ENCODE results near the gene HOXB3. TPM values are rescaled to one million over a fixed set of nuclear protein-coding genes. Genes with fewer than 3 reads are reported as not detected.

Gene HOXB3
- total RNA-seq, 5 donors from 2014 or later (not counting 1 experiment from before 2014, with no cell fraction given): 3.5 to 7.7 (median 4.2) TPM

GRCh38 chr17:48599354-48599753 is 9.3 kb upstream of the HOXB3 start:
- no peak overlapping the region for H3K4me3 Mint-ChIP-seq

DNA sequence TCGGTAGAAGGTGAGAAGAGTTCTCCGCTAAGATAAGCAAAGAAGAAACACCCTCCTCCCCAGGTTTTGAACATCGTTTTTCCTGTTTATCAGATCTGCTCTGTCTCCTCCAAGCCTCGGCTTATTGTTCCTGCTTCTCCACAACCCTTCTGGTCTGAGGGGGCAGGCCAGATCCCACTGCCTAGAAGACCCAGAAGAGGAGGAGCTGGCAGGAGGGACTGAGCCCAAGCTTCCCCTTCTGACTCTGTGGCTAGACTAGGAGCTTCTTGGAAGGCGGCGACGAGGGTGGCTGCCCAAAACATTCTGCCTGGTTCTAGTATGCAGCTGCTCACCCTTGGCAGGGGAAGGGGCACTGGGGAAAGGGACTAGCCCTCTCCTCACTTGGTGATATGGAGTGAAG is 8.7 kb upstream of the HOXB3 start:
- no peaks in the 10 kb centered on the region for H3K36me3 Mint-ChIP-seq
- ChIA-PET CTCF (interaction anchor here in 1 of 2 donors (0.9 kb wide), 1 partner anchor 14 kb away, joined by 4 read pairs; no protein-coding TSS in a partner anchor), POLR2A (no interaction called here)
- H3K4me3 Mint-ChIP-seq: peak overlapping the region; percentile 10 to 81 (median 74)
- Histone ChIP-seq H3K27ac (ENCODE audit: low read length) (no peak overlapping the region), H3K36me3 (ENCODE audit: control insufficient read depth in 2 of 2, extremely low read depth in 1 of 2, insufficient read depth in 1 of 2, low read length in 1 of 2) (no peaks in the 10 kb centered on the region), H3K27me3 (replicated peaks in 1 of 2; ENCODE audit: control insufficient read depth in 2 of 2, extremely low read depth in 1 of 2, insufficient read depth in 2 of 2, low read length in 1 of 2) (peaks cover 12 to 96% of the 10 kb centered on the region in 2 experiments), H3K9me3 (no peaks in the 10 kb centered on the region), H3K4me1 (ENCODE audit: control insufficient read depth in 1 of 2, extremely low read depth in 1 of 2, insufficient read depth in 2 of 2, low read length in 2 of 2) (peaks cover 8 to 56% of the 10 kb centered on the region in 2 experiments), H3K4me3 (ENCODE audit: control insufficient read depth in 1 of 2, extremely low read depth in 1 of 2, low read length in 1 of 2) (no peak overlapping the region)
- ATAC-seq (replicated peaks in 1 of 4): no peak
- DNase-seq: no peak
- H3K27ac Mint-ChIP-seq: no peak overlapping the region
- 67% methylated on average over 1 of the region's 7 CpGs for WGBS (ENCODE audit: insufficient coverage)
- no peaks in the 10 kb centered on the region for H3K9me3 Mint-ChIP-seq
- peaks cover 35 to 53% (median 38%) of the 10 kb centered on the region in 3 donors for H3K4me1 Mint-ChIP-seq
- H3K27me3 Mint-ChIP-seq: peaks cover 90 to 96% of the 10 kb centered on the region in 2 donors

More at GRCh38 chr17:48599354-48599753, 9.3 kb upstream of the HOXB3 start:
- POLR2A ChIA-PET: no interaction called here
- H3K36me3 ChIP-seq (ENCODE audit: control insufficient read depth in 2 of 2, extremely low read depth in 1 of 2, insufficient read depth in 1 of 2, low read length in 1 of 2): no peaks in the 10 kb centered on the region
- no CpG with 5 or more reads among the region's 5 CpGs for WGBS (ENCODE audit: insufficient coverage)
- H3K4me1 ChIP-seq (ENCODE audit: control insufficient read depth in 1 of 2, extremely low read depth in 1 of 2, insufficient read depth in 2 of 2, low read length in 2 of 2): peaks cover 8 to 57% of the 10 kb centered on the region in 2 experiments
- peaks cover 15 to 97% of the 10 kb centered on the region in 2 experiments for H3K27me3 ChIP-seq (replicated peaks in 1 of 2; ENCODE audit: control insufficient read depth in 2 of 2, extremely low read depth in 1 of 2, insufficient read depth in 2 of 2, low read length in 1 of 2)
- no peaks in the 10 kb centered on the region for H3K9me3 ChIP-seq
- DNase-seq (no peak), ATAC-seq (replicated peaks in 1 of 4) (no peak)
- Mint-ChIP-seq H3K27me3 (peaks cover 90 to 96% of the 10 kb centered on the region in 2 donors), H3K36me3 (no peaks in the 10 kb centered on the region), H3K27ac (no peak overlapping the region), H3K4me1 (peaks cover 35 to 49% (median 37%) of the 10 kb centered on the region in 3 donors), H3K9me3 (no peaks in the 10 kb centered on the region)
- H3K4me3 ChIP-seq (ENCODE audit: control insufficient read depth in 1 of 2, extremely low read depth in 1 of 2, low read length in 1 of 2): no peak overlapping the region
- no peak overlapping the region for H3K27ac ChIP-seq (ENCODE audit: low read length)
- CTCF ChIA-PET: no interaction called here

DNA sequence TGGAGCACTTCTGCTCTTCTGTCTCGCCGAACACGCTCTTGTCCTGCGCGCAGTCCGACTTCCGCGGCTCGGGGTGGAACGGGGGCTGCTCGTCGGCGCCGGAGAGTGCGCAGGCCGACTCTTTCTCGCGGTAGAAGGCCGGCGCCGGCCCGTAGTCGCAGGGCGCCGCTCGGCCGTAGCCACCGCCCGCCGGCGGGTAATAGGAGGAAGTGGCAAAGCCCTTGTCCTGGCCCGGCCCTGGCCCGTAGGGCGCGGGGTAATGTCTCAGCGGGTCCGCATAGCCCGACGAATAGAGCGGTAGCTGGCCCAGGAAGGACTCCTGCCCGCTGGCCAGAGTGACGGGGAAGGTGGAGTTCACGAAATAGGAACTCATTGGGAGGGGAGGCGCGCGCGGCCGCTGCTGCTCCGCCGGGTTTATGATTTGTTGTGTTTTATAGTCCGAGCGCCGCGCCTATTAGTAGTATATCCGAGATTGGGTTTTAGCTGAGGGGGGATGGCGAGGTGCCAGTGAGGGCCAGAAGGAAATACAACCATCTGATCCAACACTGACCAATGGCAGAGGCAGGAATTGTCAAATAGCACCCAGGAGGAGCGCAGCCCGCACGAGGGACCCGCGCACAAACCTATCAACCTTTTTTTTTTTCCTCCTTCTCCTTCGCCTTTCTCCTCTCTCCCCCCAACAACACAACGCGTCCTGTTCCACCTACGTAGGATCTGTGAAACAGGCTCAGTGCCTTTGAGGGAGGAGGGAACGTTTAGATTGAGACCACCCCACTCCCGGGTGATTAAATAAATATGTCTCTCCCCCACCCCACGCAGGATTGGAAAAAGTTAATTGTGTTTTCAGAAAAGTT is 8.0 kb upstream of the HOXB3 start:
- DNase-seq: peak in 5 of 35 experiments; percentile 37 to 50 (median 42)
- CTCF ChIA-PET: interaction anchor here in 1 of 2 donors (0.9 kb wide), 1 partner anchor 15 kb away, joined by 4 read pairs; no protein-coding TSS in a partner anchor
- H3K4me1 Mint-ChIP-seq: peaks cover 42 to 53% (median 46%) of the 10 kb centered on the region in 3 donors

DNA sequence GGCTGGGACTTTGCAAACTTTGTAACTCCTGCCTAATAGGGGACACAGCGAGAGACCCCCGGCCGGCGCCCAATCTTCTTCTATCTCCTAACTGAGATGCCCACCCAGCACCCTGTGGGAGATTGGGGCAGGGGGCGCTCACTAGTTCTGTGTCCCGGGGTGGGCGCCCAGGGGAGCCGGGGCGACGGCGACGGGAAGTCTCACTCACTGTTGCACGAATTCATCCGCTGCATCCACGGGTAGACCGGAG is 7.4 kb upstream of the HOXB3 start:
- DNase-seq (peak in 3 of 35 experiments; percentile 44 to 66 (median 48)), ATAC-seq (replicated peaks in 1 of 4) (peak in 2 of 4 experiments; percentile 53 to 58)
- ChIA-PET CTCF (no interaction called here), POLR2A (no interaction called here)
- H3K9me3 ChIP-seq: no peaks in the 10 kb centered on the region
- H3K4me1 ChIP-seq (ENCODE audit: control insufficient read depth in 1 of 2, extremely low read depth in 1 of 2, insufficient read depth in 2 of 2, low read length in 2 of 2): peaks cover 12 to 60% of the 10 kb centered on the region in 2 experiments
- Mint-ChIP-seq H3K9me3 (no peaks in the 10 kb centered on the region), H3K4me3 (peak overlapping the region; percentile 64 to 81 (median 74)), H3K27me3 (peaks cover 89 to 94% of the 10 kb centered on the region in 2 donors), H3K27ac (no peak overlapping the region), H3K36me3 (no peaks in the 10 kb centered on the region), H3K4me1 (peaks cover 46 to 54% (median 51%) of the 10 kb centered on the region in 3 donors)
- H3K4me3 ChIP-seq (ENCODE audit: control insufficient read depth in 1 of 2, extremely low read depth in 1 of 2, low read length in 1 of 2): peak overlapping the region; percentile 41 to 46
- WGBS (ENCODE audit: insufficient coverage): 0% methylated on average over 14 of the region's 16 CpGs
- no peaks in the 10 kb centered on the region for H3K36me3 ChIP-seq (ENCODE audit: control insufficient read depth in 2 of 2, extremely low read depth in 1 of 2, insufficient read depth in 1 of 2, low read length in 1 of 2)
- H3K27ac ChIP-seq (ENCODE audit: low read length): no peak overlapping the region
- peaks cover 12 to 93% of the 10 kb centered on the region in 2 experiments for H3K27me3 ChIP-seq (replicated peaks in 1 of 2; ENCODE audit: control insufficient read depth in 2 of 2, extremely low read depth in 1 of 2, insufficient read depth in 2 of 2, low read length in 1 of 2)

More for the DNA sequence above, 8.0 kb upstream of the HOXB3 start:
- no peaks in the 10 kb centered on the region for H3K9me3 Mint-ChIP-seq
- H3K36me3 ChIP-seq (ENCODE audit: control insufficient read depth in 2 of 2, extremely low read depth in 1 of 2, insufficient read depth in 1 of 2, low read length in 1 of 2): no peaks in the 10 kb centered on the region
- peaks cover 12 to 60% of the 10 kb centered on the region in 2 experiments for H3K4me1 ChIP-seq (ENCODE audit: control insufficient read depth in 1 of 2, extremely low read depth in 1 of 2, insufficient read depth in 2 of 2, low read length in 2 of 2)
- peaks cover 12 to 95% of the 10 kb centered on the region in 2 experiments for H3K27me3 ChIP-seq (replicated peaks in 1 of 2; ENCODE audit: control insufficient read depth in 2 of 2, extremely low read depth in 1 of 2, insufficient read depth in 2 of 2, low read length in 1 of 2)
- WGBS (ENCODE audit: insufficient coverage): 1% methylated on average over 50 of the region's 68 CpGs
- no peak overlapping the region for H3K27ac Mint-ChIP-seq
- peak overlapping the region; percentile 41 to 46 for H3K4me3 ChIP-seq (ENCODE audit: control insufficient read depth in 1 of 2, extremely low read depth in 1 of 2, low read length in 1 of 2)
- POLR2A ChIA-PET: no interaction called here
- H3K27ac ChIP-seq (ENCODE audit: low read length): no peak overlapping the region
- H3K9me3 ChIP-seq: no peaks in the 10 kb centered on the region
- peak overlapping the region; percentile 64 to 81 (median 74) for H3K4me3 Mint-ChIP-seq
- ATAC-seq (replicated peaks in 1 of 4): peak; percentile 15 to 52 (median 36)
- H3K27me3 Mint-ChIP-seq: peaks cover 89 to 94% of the 10 kb centered on the region in 2 donors
- H3K36me3 Mint-ChIP-seq: no peaks in the 10 kb centered on the region

- no peaks in the 10 kb centered on the region for H3K9me3 ChIP-seq
- no peaks in the 10 kb centered on the region for H3K36me3 ChIP-seq (ENCODE audit: control insufficient read depth in 2 of 2, extremely low read depth in 1 of 2, insufficient read depth in 1 of 2, low read length in 1 of 2)
- POLR2A ChIA-PET: no interaction called here
- Mint-ChIP-seq H3K27me3 (peaks cover 90 to 92% of the 10 kb centered on the region in 2 donors), H3K9me3 (no peaks in the 10 kb centered on the region), H3K4me1 (peaks cover 44 to 53% (median 52%) of the 10 kb centered on the region in 3 donors), H3K27ac (peak overlapping the region in 1 of 2 donors; percentile 85), H3K4me3 (peak overlapping the region; percentile 60 to 82 (median 74)), H3K36me3 (no peaks in the 10 kb centered on the region)
- CTCF ChIA-PET: interaction anchor here (0.6 to 1.0 kb wide), 2 partner anchors 22 to 482 kb away, joined by 3 to 16 read pairs; no protein-coding TSS in a partner anchor
- WGBS (ENCODE audit: insufficient coverage): 15% methylated on average over 13 of the region's 26 CpGs
- H3K4me3 ChIP-seq (ENCODE audit: control insufficient read depth in 1 of 2, extremely low read depth in 1 of 2, low read length in 1 of 2): peak overlapping the region; percentile 41 to 64
- no peak for ATAC-seq (replicated peaks in 1 of 4)
- H3K27ac ChIP-seq (ENCODE audit: low read length): no peak overlapping the region
- peaks cover 10 to 60% of the 10 kb centered on the region in 2 experiments for H3K4me1 ChIP-seq (ENCODE audit: control insufficient read depth in 1 of 2, extremely low read depth in 1 of 2, insufficient read depth in 2 of 2, low read length in 2 of 2)
- peaks cover 12 to 93% of the 10 kb centered on the region in 2 experiments for H3K27me3 ChIP-seq (replicated peaks in 1 of 2; ENCODE audit: control insufficient read depth in 2 of 2, extremely low read depth in 1 of 2, insufficient read depth in 2 of 2, low read length in 1 of 2)
- DNase-seq: no peak
These were observed 6.9 kb upstream of the HOXB3 start for GRCh38 chr17:48596735-48597527.

All from T-cell (primary cell).